Subcutaneous abdominal adipose tissue (tissue), 5 donors: ENCODE results near the gene GABRG2.

ENCODE experiments used
- H3K27ac ChIP-seq: one replicate; pipeline ENCODE4 v1.7.0; 2013; ENCODE audit warnings: low read depth, mild to moderate bottlenecking, inconsistent platforms, low read length, moderate library complexity
- H3K27me3 ChIP-seq, 5 donors: one replicate each; pipeline ENCODE4 v1.7.0; 2013; ENCODE audit warnings: low read length in 5 of 5, inconsistent platforms in 1 of 5; ENCODE audit not compliant: control insufficient read depth in 5 of 5, insufficient read depth in 4 of 5
- H3K36me3 ChIP-seq, 5 donors: one replicate each; pipeline ENCODE4 v1.7.0; 2013; ENCODE audit warnings: low read length in 5 of 5; ENCODE audit not compliant: control insufficient read depth in 5 of 5, insufficient read depth in 5 of 5
- H3K4me1 ChIP-seq, 5 donors: one replicate each; pipeline ENCODE4 v1.7.0; 2013; ENCODE audit warnings: low read length in 5 of 5, mild to moderate bottlenecking in 3 of 5, moderate library complexity in 1 of 5; ENCODE audit not compliant: control insufficient read depth in 5 of 5, insufficient read depth in 5 of 5
- H3K4me3 ChIP-seq, 5 donors: one replicate each; pipeline ENCODE4 v1.7.0; 2013; ENCODE audit warnings: low read length in 5 of 5, low read depth in 1 of 5
- H3K9ac ChIP-seq, 5 donors: one replicate each; pipeline ENCODE4 v1.7.0; 2013; ENCODE audit warnings: low read length in 5 of 5, mild to moderate bottlenecking in 4 of 5, moderate library complexity in 3 of 5
- H3K9me3 ChIP-seq, 5 donors: one replicate each; pipeline ENCODE4 v1.7.0; 2013; ENCODE audit warnings: low read length in 5 of 5; ENCODE audit not compliant: control insufficient read depth in 5 of 5
- donor health status: healthy.
- donor health status: healthy.
- donor health status: healthy.
- donor health status: healthy.
- donor health status: healthy.

The GABRG2 gene

GRCh38 chr5:162174358-162174974, 106.9 kb downstream of the GABRG2 start:
- H3K27ac ChIP-seq: no peak overlapping the region
- H3K36me3 ChIP-seq: no peaks in the 10 kb centered on the region
- no peak overlapping the region for H3K9ac ChIP-seq

GRCh38 chr5:162187371-162187770, 119.8 kb downstream of the GABRG2 start:
- no peaks in the 10 kb centered on the region for H3K27me3 ChIP-seq
- peaks cover 0 to 6% (median 0%) of the 10 kb centered on the region in 5 donors for H3K9me3 ChIP-seq
- H3K36me3 ChIP-seq: no peaks in the 10 kb centered on the region
- H3K27ac ChIP-seq: no peak overlapping the region
- H3K9ac ChIP-seq: no peak overlapping the region
- H3K4me1 ChIP-seq: peaks cover 0 to 4% (median 0%) of the 10 kb centered on the region in 5 donors
- no peak overlapping the region for H3K4me3 ChIP-seq

More at GRCh38 chr5:162174358-162174974, 106.9 kb downstream of the GABRG2 start:
- Histone ChIP-seq H3K4me3 (no peak overlapping the region), H3K9me3 (no peaks in the 10 kb centered on the region), H3K4me1 (no peaks in the 10 kb centered on the region), H3K27me3 (peaks cover 0 to 3% (median 0%) of the 10 kb centered on the region in 5 donors)

- no peaks in the 10 kb centered on the region for H3K36me3 ChIP-seq
- H3K27ac ChIP-seq: no peak overlapping the region
- no peaks in the 10 kb centered on the region for H3K27me3 ChIP-seq
- peaks cover 0 to 4% (median 0%) of the 10 kb centered on the region in 5 donors for H3K9me3 ChIP-seq
- no peak overlapping the region for H3K4me3 ChIP-seq
- no peak overlapping the region for H3K9ac ChIP-seq
- peaks cover 0 to 4% (median 0%) of the 10 kb centered on the region in 5 donors for H3K4me1 ChIP-seq
Measured at GRCh38 chr5:162189719-162190118, 122.1 kb downstream of the GABRG2 start.

- Histone ChIP-seq H3K4me1 (peaks cover 0 to 4% (median 0%) of the 10 kb centered on the region in 5 donors), H3K9me3 (no peaks in the 10 kb centered on the region)
Measured at GRCh38 chr5:162193012-162193411, 125.4 kb downstream of the GABRG2 start.

GRCh38 chr5:162196351-162196750, 128.8 kb downstream of the GABRG2 start:
- H3K9me3 ChIP-seq: no peaks in the 10 kb centered on the region
- no peak overlapping the region for H3K9ac ChIP-seq
- no peak overlapping the region for H3K4me3 ChIP-seq
- H3K4me1 ChIP-seq: peaks cover 0 to 5% (median 4%) of the 10 kb centered on the region in 5 donors
- no peaks in the 10 kb centered on the region for H3K36me3 ChIP-seq
- H3K27ac ChIP-seq: no peak overlapping the region
- H3K27me3 ChIP-seq: no peaks in the 10 kb centered on the region

More at GRCh38 chr5:162193012-162193411, 125.4 kb downstream of the GABRG2 start:
- H3K36me3 ChIP-seq: no peaks in the 10 kb centered on the region
- H3K9ac ChIP-seq: no peak overlapping the region
- no peaks in the 10 kb centered on the region for H3K27me3 ChIP-seq
- H3K4me3 ChIP-seq: no peak overlapping the region
- no peak overlapping the region for H3K27ac ChIP-seq

GRCh38 chr5:162202285-162202880, 134.8 kb downstream of the GABRG2 start:
- Histone ChIP-seq H3K27ac (no peak overlapping the region), H3K4me3 (no peak overlapping the region), H3K36me3 (no peaks in the 10 kb centered on the region), H3K9ac (no peak overlapping the region), H3K9me3 (no peaks in the 10 kb centered on the region), H3K27me3 (no peaks in the 10 kb centered on the region), H3K4me1 (peaks cover 0 to 10% (median 4%) of the 10 kb centered on the region in 5 donors)
